Omental fat pad (tissue), 4 donors: ENCODE measurements around the gene ARHGAP5. TPM values are rescaled to one million over a fixed set of nuclear protein-coding genes. Genes with fewer than 3 reads are reported as not detected.

Experiments used
- ATAC-seq: fragments of 150-250 bp; one replicate; pipeline ENCODE4 v1.9.1; 2016; ENCODE audit warnings: mild to moderate bottlenecking, moderate library complexity; ENCODE audit not compliant: low FRiP score
- DNase-seq: peaks from one replicate; pipeline ENCODE4 v3.0.0-alpha.2; 2019; ENCODE audit warnings: low spot score
- CTCF ChIP-seq, 3 donors: fragments of 450-650 bp; IDR thresholded peaks; one replicate each; pipeline ENCODE4 v1.5.1; 2016 to 2017; ENCODE audit warnings: antibody characterized with exemption in 3 of 3, mild to moderate bottlenecking in 3 of 3, moderate library complexity in 2 of 3
- total RNA-seq, 4 donors: library from RNA; depleted of rRNA; stranded (reverse); fragments of >200 nt; gene quantifications; one replicate each; pipeline ENCODE4 v1.1.0, GENCODE V29; 2016

The ARHGAP5 gene
- total RNA-seq, 4 donors from 2014 or later, result 116 to 125 (median 121) TPM

- ATAC-seq, result no peak
- TF ChIP-seq CTCF (IDR thresholded peaks at IDR 0.05), result no peak
- DNase-seq, result no peak
Measured at GRCh38 chr14:32090686-32091085, 13.6 kb downstream of the ARHGAP5 start.

- no peak for TF ChIP-seq CTCF (IDR thresholded peaks at IDR 0.05)
- no peak for ATAC-seq
- DNase-seq, result no peak
Measured at GRCh38 chr14:32099473-32099872, 22.4 kb downstream of the ARHGAP5 start.

- TF ChIP-seq CTCF (IDR thresholded peaks at IDR 0.05), result no peak
- no peak for ATAC-seq
- DNase-seq, result no peak
Measured at GRCh38 chr14:32100175-32100574, 23.1 kb downstream of the ARHGAP5 start.

- no peak for ATAC-seq
- TF ChIP-seq CTCF (IDR thresholded peaks at IDR 0.05), result no peak
- no peak for DNase-seq
Measured at GRCh38 chr14:32102152-32102787, 25.2 kb downstream of the ARHGAP5 start.

- no peak for ATAC-seq
- no peak for DNase-seq
- no peak for TF ChIP-seq CTCF (IDR thresholded peaks at IDR 0.05)
Measured at GRCh38 chr14:32102968-32103367, 25.9 kb downstream of the ARHGAP5 start.

- ATAC-seq, result no peak
- no peak for DNase-seq
Measured at GRCh38 chr14:32104308-32104707, 27.2 kb downstream of the ARHGAP5 start.

More at GRCh38 chr14:32104308-32104707, 27.2 kb downstream of the ARHGAP5 start:
- TF ChIP-seq CTCF (IDR thresholded peaks at IDR 0.05), result no peak
